HepG2 (cell line): Measurements from ENCODE around the gene ACER3. TPM values are rescaled to one million over a fixed set of nuclear protein-coding genes. Genes with fewer than 3 reads are reported as not detected.

Experiments used
- BCL6 ChIP-seq: IDR thresholded peaks from 2 replicates; pipeline ENCODE4 v1.6.1; 2016; ENCODE audit warnings: missing genetic modification reagents, missing compliant biosample characterization
- CBX5 ChIP-seq: sonication (generic); formaldehyde crosslinking; IDR thresholded peaks from 2 replicates; pipeline ENCODE4 v1.4.0; 2020; ENCODE audit warnings: missing genetic modification reagents, borderline replicate concordance
- CREB3 ChIP-seq: sonication (generic); formaldehyde crosslinking; IDR thresholded peaks from 2 replicates; pipeline ENCODE4 v1.5.0; 2020; ENCODE audit warnings: missing genetic modification reagents
- CREM ChIP-seq, 2 experiments: sonication (generic) in 1 of 2; formaldehyde crosslinking in 1 of 2; IDR thresholded peaks; 2 replicates each; pipeline versions ENCODE4 v1.4.0 to v1.6.1; 2016 to 2020; ENCODE audit warnings: antibody characterized with exemption in 1 of 2, mild to moderate bottlenecking in 1 of 2, missing genetic modification reagents in 1 of 2
- E2F1 ChIP-seq: sonication (generic); formaldehyde crosslinking; IDR thresholded peaks from 2 replicates; pipeline ENCODE4 v1.5.0; 2020; ENCODE audit warnings: missing genetic modification reagents
- ELF4 ChIP-seq: sonication (generic); formaldehyde crosslinking; IDR thresholded peaks from 2 replicates; pipeline ENCODE4 v1.5.0; 2020; ENCODE audit warnings: missing genetic modification reagents, mild to moderate bottlenecking, moderate library complexity, borderline replicate concordance
- FOXA1 ChIP-seq, 2 experiments: fragments of 450-650 bp in 1 of 2; sonication (generic) in 1 of 2; formaldehyde crosslinking in 1 of 2; IDR thresholded peaks; 2 replicates each; pipeline versions ENCODE4 v1.4.0 to v1.6.1; 2016 to 2020; ENCODE audit warnings: missing genetic modification reagents in 1 of 2
- FOXA3 ChIP-seq: IDR thresholded peaks from 2 replicates; pipeline ENCODE4 v1.6.1; 2016; ENCODE audit warnings: missing genetic modification reagents, missing compliant biosample characterization
- FOXC1 ChIP-seq: sonication (generic); formaldehyde crosslinking; IDR thresholded peaks from 2 replicates; pipeline ENCODE4 v1.8.0; 2022; ENCODE audit warnings: mild to moderate bottlenecking, missing genetic modification reagents, borderline replicate concordance
- GFI1 ChIP-seq: sonication (generic); formaldehyde crosslinking; IDR thresholded peaks from 2 replicates; pipeline ENCODE4 v1.5.0; 2020; ENCODE audit warnings: missing genetic modification reagents, mild to moderate bottlenecking, borderline replicate concordance
- HDAC2 ChIP-seq: sonication (generic); formaldehyde crosslinking; IDR thresholded peaks from 2 replicates; pipeline ENCODE4 v1.4.0; 2020; ENCODE audit warnings: missing genetic modification reagents
- HMG20A ChIP-seq: IDR thresholded peaks from 2 replicates; pipeline ENCODE4 v1.6.1; 2016; ENCODE audit warnings: borderline replicate concordance
- HOXA5 ChIP-seq: sonication (generic); formaldehyde crosslinking; IDR thresholded peaks from 2 replicates; pipeline ENCODE4 v1.4.0; 2020; ENCODE audit warnings: missing genetic modification reagents
- MBD4 ChIP-seq: IDR thresholded peaks from 2 replicates; pipeline ENCODE4 v1.6.1; 2012; ENCODE audit warnings: low read length, inconsistent platforms, borderline replicate concordance
- NFKBIZ ChIP-seq: IDR thresholded peaks from 2 replicates; pipeline ENCODE4 v1.6.1; 2018; ENCODE audit warnings: missing genetic modification reagents, missing compliant biosample characterization
- PRMT3 ChIP-seq: sonication (generic); formaldehyde crosslinking; IDR thresholded peaks from 2 replicates; pipeline ENCODE4 v1.8.1; 2022; ENCODE audit warnings: low read depth, mild to moderate bottlenecking, moderate library complexity, missing genetic modification reagents, borderline replicate concordance
- RARA ChIP-seq: IDR thresholded peaks from 2 replicates; pipeline ENCODE4 v1.6.1; 2016; ENCODE audit warnings: missing genetic modification reagents, missing compliant biosample characterization
- SNRNP70 ChIP-seq: fragments of 200-400 bp; formaldehyde crosslinking; IDR thresholded peaks from 2 replicates; pipeline ENCODE4 v1.6.1; 2017; ENCODE audit warnings: mild to moderate bottlenecking, low read depth, low read length, moderate library complexity
- TCF7 ChIP-seq: sonication (generic); IDR thresholded peaks from 2 replicates; pipeline ENCODE4 v1.6.1; 2016; ENCODE audit warnings: antibody characterized with exemption, low read depth
- U2AF1 ChIP-seq: fragments of 200-400 bp; formaldehyde crosslinking; optimal IDR thresholded peaks from 2 replicates; pipeline ENCODE3; 2017; ENCODE audit warnings: mild to moderate bottlenecking, low read depth, low read length
- ZNF136 ChIP-seq: sonication (generic); formaldehyde crosslinking; IDR thresholded peaks from 2 replicates; pipeline ENCODE4 v1.8.1; 2022; ENCODE audit warnings: low read depth, mild to moderate bottlenecking, moderate library complexity, missing genetic modification reagents
- ZNF17 ChIP-seq: sonication (generic); formaldehyde crosslinking; IDR thresholded peaks from 2 replicates; pipeline ENCODE4 v1.5.0; 2020; ENCODE audit warnings: mild to moderate bottlenecking, missing genetic modification reagents
- ZNF282 ChIP-seq: fragments of 450-650 bp; IDR thresholded peaks from 2 replicates; pipeline ENCODE4 v1.6.1; 2018; ENCODE audit not compliant: partially characterized antibody
- ZNF432 ChIP-seq: sonication (generic); formaldehyde crosslinking; IDR thresholded peaks from 2 replicates; pipeline ENCODE4 v1.5.0; 2020; ENCODE audit warnings: missing genetic modification reagents, mild to moderate bottlenecking, borderline replicate concordance
- ZNF503 ChIP-seq: sonication (generic); formaldehyde crosslinking; IDR thresholded peaks from 2 replicates; pipeline ENCODE4 v1.4.0; 2020; ENCODE audit warnings: missing genetic modification reagents
- ZNF563 ChIP-seq: sonication (generic); formaldehyde crosslinking; IDR thresholded peaks from 2 replicates; pipeline ENCODE4 v1.8.0; 2022; ENCODE audit warnings: mild to moderate bottlenecking, moderate library complexity, missing genetic modification reagents
- polyA plus RNA-seq, 8 experiments: library from polyadenylated mRNA; depleted of rRNA in 3 of 8; stranded (reverse) in 7 of 8; unstranded in 1 of 8; fragments of >200 nt; fragmentation: Illumina TruSeq in 4 of 8; extraction: Trizol in 4 of 8; gene quantifications; 2 replicates each; pipeline versions ENCODE4 v1.2.1 to v1.2.3, GENCODE V29; 2011 to 2016; ENCODE audit warnings: low read depth in 4 of 8, missing spikeins in 1 of 8, mixed read lengths in 1 of 8; ENCODE audit not compliant: insufficient read depth in 1 of 8
- total RNA-seq, 5 experiments: library from RNA; depleted of rRNA; stranded (reverse); fragments of >200 nt; fragmentation: Illumina TruSeq; extraction: Trizol; gene quantifications; 2 replicates each; pipeline ENCODE4 v1.2.3, GENCODE V29; 2016; ENCODE audit warnings: low read depth in 1 of 5
- TF ChIP-seq, protein P1 (sequence below): sonication (generic); formaldehyde crosslinking; IDR thresholded peaks from 2 replicates; pipeline ENCODE4 v1.8.0; 2022; ENCODE audit warnings: missing genetic modification reagents, mild to moderate bottlenecking, borderline replicate concordance
- TF ChIP-seq, protein P2 (sequence below): sonication (generic); formaldehyde crosslinking; IDR thresholded peaks from 2 replicates; pipeline ENCODE4 v1.8.1; 2023; ENCODE audit warnings: mild to moderate bottlenecking, missing genetic modification reagents, borderline replicate concordance

The ACER3 gene
- total and polyA plus RNA-seq, 2 of the 13 experiments (the other 11 are each of a cell fraction or from before 2014, with no cell fraction given) = 6.0 to 9.8 TPM

GRCh38 chr11:76916712-76917111, 56.0 kb downstream of the ACER3 start (continued):
- TF ChIP-seq FOXC1 (CRISPR knock-in tag) (no peak), ELF4 (no peak), GFI1 (CRISPR knock-in tag) (peak; percentile 69), CREB3 (CRISPR knock-in tag) (no peak), FOXA3 (CRISPR knock-in tag) (peak; percentile 63; the same call in 1 of the 2 replicates), ZNF282 (no peak), ZNF432 (CRISPR knock-in tag) (no peak), NFKBIZ (CRISPR knock-in tag) (no peak), TCF7 (peak; percentile 88), ZNF136 (no peak), SNRNP70 (no peak), RARA (CRISPR knock-in tag) (0 out of 2 replicates have a peak, but pooled peaks have one; percentile 19), U2AF1 (no peak), ZNF17 (CRISPR knock-in tag) (no peak), CREM (IDR thresholded peaks at IDR 0.05) (peak; percentile 35; the same call in 1 of the 2 replicates), CREM (CRISPR knock-in tag; IDR thresholded peaks at IDR 0.05) (no peak), CBX5 (CRISPR knock-in tag) (no peak), FOXA1 (IDR thresholded peaks at IDR 0.05) (no peak), FOXA1 (CRISPR knock-in tag; IDR thresholded peaks at IDR 0.05) (peak; percentile 86), HDAC2 (peak; percentile 68), ZNF503 (CRISPR knock-in tag) (peak; percentile 81; the same call in 1 of the 2 replicates), BCL6 (CRISPR knock-in tag) (peak; percentile 71), E2F1 (CRISPR knock-in tag) (no peak), HOXA5 (CRISPR knock-in tag) (no peak), PRMT3 (CRISPR knock-in tag) (no peak), ZNF563 (CRISPR knock-in tag) (no peak), MBD4 (no peak), HMG20A (peak; percentile 31; the same call in 1 of the 2 replicates)
- TF ChIP-seq, protein P1, sequence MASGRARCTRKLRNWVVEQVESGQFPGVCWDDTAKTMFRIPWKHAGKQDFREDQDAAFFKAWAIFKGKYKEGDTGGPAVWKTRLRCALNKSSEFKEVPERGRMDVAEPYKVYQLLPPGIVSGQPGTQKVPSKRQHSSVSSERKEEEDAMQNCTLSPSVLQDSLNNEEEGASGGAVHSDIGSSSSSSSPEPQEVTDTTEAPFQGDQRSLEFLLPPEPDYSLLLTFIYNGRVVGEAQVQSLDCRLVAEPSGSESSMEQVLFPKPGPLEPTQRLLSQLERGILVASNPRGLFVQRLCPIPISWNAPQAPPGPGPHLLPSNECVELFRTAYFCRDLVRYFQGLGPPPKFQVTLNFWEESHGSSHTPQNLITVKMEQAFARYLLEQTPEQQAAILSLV (CRISPR knock-in tag) = no peak
- TF ChIP-seq, protein P2, sequence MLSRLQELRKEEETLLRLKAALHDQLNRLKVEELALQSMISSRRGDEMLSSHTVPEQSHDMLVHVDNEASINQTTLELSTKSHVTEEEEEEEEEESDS (CRISPR knock-in tag) = no peak
